ENCODE results near the gene TAPBP.
"Not testable (repeated sequence)": the region's sequence is repeated elsewhere in the genome, so short reads cannot be mapped to it uniquely, and the experiment has no call there.

TAPBP gene

GRCh38 chr6:33275795-33276580 is 37.9 kb downstream of the TAPBP start:
- DNase-seq, result not testable (repeated sequence)

GRCh38 chr6:33273924-33274902 is 39.7 kb downstream of the TAPBP start:
- DNase-seq, result no peak

DNA sequence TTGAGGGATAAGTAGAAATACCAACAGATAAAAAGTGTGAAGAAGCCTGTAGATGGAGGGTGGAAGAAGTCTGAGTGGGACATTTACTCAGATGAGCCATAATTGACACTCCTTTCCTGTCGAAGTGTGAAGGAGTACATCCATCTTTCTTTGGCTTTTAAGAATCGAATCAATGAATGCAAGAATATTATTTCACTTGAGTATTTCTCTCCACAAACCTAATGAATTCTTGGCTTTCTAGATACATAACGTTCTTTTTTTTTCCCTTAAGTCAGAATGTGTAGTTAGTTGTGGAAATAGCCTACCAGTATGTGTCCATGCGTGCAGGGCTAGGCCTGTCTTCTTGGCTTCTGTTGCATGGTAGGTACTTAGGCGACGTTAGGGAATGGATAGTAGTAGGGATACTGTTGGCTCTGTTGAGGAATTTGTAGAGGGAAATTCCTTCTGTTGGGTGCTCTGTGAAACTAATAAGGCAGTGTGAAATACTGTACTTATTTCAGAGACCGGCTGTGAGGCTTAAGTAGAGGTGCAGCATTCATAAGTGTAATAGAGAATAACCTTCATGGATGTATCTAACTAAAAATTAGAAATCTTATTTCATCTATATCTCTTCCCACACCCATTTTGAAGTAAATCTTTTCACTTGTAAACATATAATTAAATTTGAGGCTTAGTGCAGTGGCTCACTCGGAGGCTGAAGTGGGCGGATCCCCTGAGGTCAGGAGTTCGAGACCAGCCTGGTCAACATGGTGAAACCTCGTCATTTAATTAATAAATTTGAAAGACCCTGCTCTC is 40.6 kb downstream of the TAPBP start:
- no peak for DNase-seq

DNA sequence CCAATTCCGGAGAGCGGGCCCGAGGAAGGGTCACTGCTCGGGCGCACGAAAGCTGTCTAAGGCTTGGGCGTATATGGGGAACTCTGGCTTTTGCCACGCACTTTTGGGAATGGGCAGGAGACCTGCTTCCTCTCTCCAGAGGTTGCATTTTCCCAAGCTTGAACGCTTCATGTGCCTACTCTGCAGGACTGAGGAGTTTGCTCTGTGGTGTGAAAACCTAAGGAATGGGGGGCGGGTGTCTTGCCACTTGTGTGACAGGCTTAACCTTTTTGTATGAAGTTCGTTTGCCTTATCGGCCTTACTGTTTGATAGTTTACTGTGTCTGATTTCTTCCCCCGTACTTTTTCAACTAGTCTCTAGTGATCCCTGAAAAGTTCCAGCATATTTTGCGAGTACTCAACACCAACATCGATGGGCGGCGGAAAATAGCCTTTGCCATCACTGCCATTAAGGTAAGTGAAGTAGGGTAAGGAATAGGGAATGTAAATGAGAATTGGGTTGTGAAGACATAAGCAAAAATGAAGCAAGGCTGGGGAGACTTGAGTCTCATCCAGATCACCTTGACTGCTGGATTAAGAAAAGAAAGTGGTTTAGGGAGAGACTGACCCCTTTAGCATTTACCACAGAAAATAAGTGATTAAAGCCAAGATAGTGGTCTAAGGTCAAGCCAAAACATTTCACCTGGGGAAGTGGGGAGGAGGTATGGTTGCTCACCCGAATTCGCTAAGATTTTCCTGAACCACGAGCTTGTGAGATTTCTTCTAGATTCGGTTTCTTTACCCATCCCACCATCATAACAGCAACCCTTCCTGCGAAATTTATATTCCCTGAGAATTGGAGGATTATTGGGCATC is 41.4 kb downstream of the TAPBP start:
- no peak for DNase-seq

GRCh38 chr6:33271468-33272274 is 42.2 kb downstream of the TAPBP start, which contains the start of the genes RPS18 and VPS52:
RPS18 (plus strand) TSS chr6:33272075; CDS start chr6:33272120, 45 bp downstream.
VPS52 (minus strand) TSS chr6:33271876; CDS start chr6:33271675, 201 bp downstream.
- peak; percentile 99 for DNase-seq

DNA sequence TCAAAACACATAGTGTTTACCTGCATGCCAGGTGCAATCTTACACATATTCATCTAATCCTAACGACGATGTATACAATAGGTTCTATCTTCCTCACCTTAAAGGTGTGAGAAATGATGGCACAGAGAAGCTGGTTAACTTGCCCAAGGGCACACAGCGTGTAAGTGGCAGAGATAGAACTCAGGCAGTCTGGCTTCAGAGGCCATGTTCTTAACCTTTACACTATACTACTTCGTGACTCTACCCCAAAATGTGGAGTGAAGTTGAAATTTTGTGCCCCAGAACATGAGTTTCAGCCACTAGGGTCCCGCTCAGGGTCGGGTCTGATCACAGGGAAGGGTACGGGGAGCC is 42.8 kb downstream of the TAPBP start:
- DNase-seq, result no peak

DNA sequence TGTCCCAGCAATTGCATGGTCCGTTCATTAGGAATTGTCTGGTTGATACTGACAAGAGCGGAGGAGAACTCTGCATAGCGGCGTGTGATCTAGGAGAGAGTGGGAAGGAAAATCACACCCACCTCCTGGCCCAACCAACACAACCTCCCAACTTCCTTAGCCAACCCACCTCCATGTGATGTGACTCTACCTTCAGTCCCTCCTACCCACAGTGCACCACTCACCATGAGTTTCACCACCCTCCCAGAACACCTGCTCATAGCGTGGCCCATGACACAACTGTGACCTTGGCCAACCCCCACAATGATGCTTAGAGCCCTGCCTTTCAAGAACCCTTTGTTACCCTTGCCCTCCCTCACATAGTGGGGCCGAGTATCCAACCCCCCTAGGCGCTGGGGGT is 49.9 kb downstream of the TAPBP start:
- no peak for DNase-seq

DNA sequence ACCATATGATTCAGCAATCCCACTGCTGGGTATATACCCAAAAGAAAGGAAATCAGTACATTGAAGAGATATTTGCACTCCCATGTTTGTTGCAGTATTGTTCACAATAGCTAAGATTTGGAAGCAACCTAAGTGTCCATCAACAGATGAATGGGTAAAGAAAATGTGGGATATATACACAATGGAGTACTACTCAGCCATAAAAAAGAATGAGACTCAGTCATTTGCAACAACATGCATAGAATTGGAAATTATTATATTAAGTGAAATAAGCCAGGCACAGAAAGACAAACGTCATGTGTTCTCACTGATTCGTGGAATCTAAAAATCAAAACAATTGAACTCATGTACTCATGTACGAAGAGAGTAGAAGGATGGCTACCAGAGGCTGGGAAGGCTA is 51.4 kb downstream of the TAPBP start:
- DNase-seq, result not testable (repeated sequence)

GRCh38 chr6:33259032-33259431 is 54.8 kb downstream of the TAPBP start:
- DNase-seq, result no peak

DNA sequence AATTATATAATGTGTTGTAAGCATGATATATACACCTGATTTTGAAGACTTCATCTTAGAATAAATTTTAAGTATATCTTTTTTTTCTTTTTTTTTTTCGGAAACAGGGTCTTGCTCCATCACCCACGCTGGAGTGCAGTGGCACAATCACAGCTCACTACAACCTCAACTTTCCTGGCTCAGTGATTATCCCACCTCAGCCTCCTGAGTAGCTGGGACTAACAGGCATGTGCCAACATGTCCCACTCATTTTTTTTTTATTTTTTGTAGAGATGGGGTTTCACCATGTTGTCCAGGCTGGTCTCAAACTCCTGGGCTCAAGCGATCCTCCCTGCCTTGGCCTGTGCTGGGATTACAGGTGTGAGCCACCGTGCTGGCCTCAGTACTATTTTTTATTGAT is 59.3 kb downstream of the TAPBP start:
- no peak for DNase-seq

- DNase-seq, result peak; percentile 66
These were observed 61.1 kb downstream of the TAPBP start for GRCh38 chr6:33252759-33253158.

DNA sequence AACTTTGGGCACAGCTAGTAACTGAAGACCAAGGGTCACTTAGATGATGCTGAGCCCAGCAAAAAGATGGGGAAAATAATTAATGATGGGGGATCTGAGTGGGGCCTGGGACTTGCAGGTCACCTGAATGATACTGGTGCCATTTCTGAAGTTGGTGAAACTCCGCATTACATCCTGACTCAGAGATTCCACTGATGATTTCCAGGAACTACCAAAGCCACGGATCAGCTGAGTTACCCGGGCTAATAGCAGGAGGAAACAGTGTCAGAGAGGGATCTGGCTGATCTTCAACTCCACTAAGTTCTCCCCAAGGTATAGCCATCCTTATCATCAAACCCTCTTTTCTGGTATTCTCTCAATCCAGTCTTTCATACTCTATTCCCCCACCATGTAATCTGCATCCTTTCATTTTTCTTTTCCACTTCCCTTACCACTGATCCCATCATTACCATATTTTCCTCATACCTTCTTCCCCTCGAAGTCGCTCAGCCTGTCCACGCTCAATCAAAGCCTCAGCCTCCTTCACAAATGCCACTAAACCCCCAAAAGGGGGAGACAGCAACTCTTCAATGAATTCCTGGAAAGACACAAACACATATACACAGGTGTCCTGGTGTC is 62.4 kb downstream of the TAPBP start:
- DNase-seq, result peak; percentile 21

- DNase-seq, result no peak
These were observed 63.1 kb downstream of the TAPBP start for GRCh38 chr6:33250731-33251130.

DNA sequence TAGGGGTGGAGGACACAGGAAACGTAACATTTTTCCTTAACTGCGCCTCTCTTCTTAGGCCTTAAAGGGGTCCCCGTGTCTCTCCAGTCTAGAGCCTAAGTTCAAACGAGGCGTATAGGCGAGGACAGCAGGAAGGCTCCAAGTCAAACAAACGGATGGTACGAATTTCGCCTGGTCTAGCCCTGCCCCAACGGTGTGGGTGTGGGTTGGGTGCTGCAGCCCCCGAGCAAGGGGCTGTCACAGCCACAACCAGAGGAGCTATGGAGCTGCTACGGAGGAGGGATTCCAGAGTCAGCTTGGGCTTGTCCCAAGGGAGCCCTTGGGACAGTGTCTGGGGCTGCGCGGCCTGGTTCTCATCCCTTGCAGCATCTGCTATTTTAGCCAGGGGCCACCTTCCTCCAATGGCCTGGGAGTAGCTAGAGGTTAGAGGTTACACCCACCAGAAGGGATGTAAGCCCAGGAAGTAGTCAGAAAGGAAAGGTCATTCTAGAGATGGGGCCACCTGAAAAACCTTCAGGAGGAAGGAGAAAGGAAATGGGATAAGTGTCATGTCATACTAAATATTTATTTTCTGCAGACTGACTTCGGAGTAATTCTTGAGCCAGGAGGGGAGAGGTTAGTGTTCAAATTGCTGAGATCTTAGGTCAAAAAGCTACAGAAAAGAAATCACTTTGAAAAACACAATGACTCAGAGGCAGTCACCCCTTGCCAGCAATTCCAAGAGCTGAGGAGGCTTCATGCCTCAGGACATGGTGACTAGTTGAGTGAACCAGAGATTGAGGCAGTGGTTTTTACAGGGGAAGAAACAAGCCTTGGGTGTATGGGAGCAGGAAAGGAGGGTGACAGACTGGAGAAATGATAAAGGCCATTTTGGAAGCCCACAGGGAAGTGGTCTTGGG is 63.9 kb downstream of the TAPBP start:
- peak; percentile 81 for DNase-seq

Data from fibroblast of skin of scalp (primary cell).